GM12878 (cell line): ENCODE measurements around the gene RCL1. TPM values are rescaled to one million over a fixed set of nuclear protein-coding genes. Genes with fewer than 3 reads are reported as not detected.
A peak's percentile ranks its signal among the peaks of the same experiment; 100 is the strongest.

ENCODE experiments used
- ATAC-seq: fragments of 200-7000 bp; cut with Tn5 transposase; 3 replicates; pipeline ENCODE4 v1.9.1; 2020; ENCODE audit warnings: mild to moderate bottlenecking, moderate library complexity
- BruUV-seq: library from RNA; stranded (reverse); fragments of 400-500 nt; replicated peaks from 2 replicates; lab custom pipeline; 2021; lab: Mats Ljungman, UMichigan
- CTCF ChIA-PET: fragments of 300-600 bp; sonication (Branson Sonifier 250); formaldehyde crosslinking; extraction: SDS; loops from one replicate; lab custom pipeline; 2021; ENCODE audit warnings: inconsistent platforms; lab: Yijun Ruan, JAX
- POLR2A ChIA-PET: fragments of 350-600 bp; formaldehyde crosslinking; extraction: SDS; loops from one replicate; lab custom pipeline; 2021; ENCODE audit warnings: inconsistent platforms; lab: Charles Lee
- RAD21 ChIA-PET: fragments of 300-600 bp; sonication (Branson Sonifier 250); formaldehyde crosslinking; loops from one replicate; lab custom pipeline; 2023; ENCODE audit warnings: antibody characterized with exemption; ENCODE audit not compliant: unreplicated experiment; lab: Charles Lee
- SMC1A ChIA-PET: fragments of 300-600 bp; sonication (Branson Sonifier 250); formaldehyde crosslinking; loops from one replicate; lab custom pipeline; 2023; ENCODE audit not compliant: unreplicated experiment, uncharacterized antibody; lab: Charles Lee
- DNase-seq: peaks from one replicate; pipeline ENCODE4 v3.0.0-alpha.2; 2011; ENCODE audit warnings: low read depth, low spot score
- FAIRE-seq: peaks from 3 replicates; lab custom pipeline; 2011; peaks lifted over from hg19 to GRCh38; lab: Jason Lieb, UNC
- H2AFZ ChIP-seq: 2 replicates; pipeline ENCODE4 v1.6.0; 2011; ENCODE audit warnings: low read depth, low read length, control low read depth; ENCODE audit not compliant: control insufficient read depth
- H3K27ac ChIP-seq: 2 replicates; pipeline ENCODE4 v1.5.1; 2011; ENCODE audit warnings: control low read depth; ENCODE audit not compliant: control insufficient read depth, insufficient read depth
- H3K27me3 ChIP-seq, 2 experiments: replicated peaks in 1 of 2; 2 replicates each; pipeline versions ENCODE4 v1.6.0 to v1.6.1; 2011; ENCODE audit warnings: low read length in 1 of 2; ENCODE audit not compliant: control insufficient read depth in 2 of 2, insufficient read depth in 2 of 2
- H3K36me3 ChIP-seq, 2 experiments: 2 replicates each; pipeline ENCODE4 v1.5.1; 2011; ENCODE audit warnings: low read length in 1 of 2; ENCODE audit not compliant: control insufficient read depth in 2 of 2, insufficient read depth in 2 of 2
- H3K4me1 ChIP-seq: 2 replicates; pipeline ENCODE4 v1.6.1; 2011; ENCODE audit warnings: mild to moderate bottlenecking, low read length, moderate library complexity, mixed read lengths; ENCODE audit not compliant: control insufficient read depth, insufficient read depth
- H3K4me2 ChIP-seq: 2 replicates; pipeline ENCODE4 v1.6.0; 2011; ENCODE audit warnings: control low read depth; ENCODE audit not compliant: control insufficient read depth, insufficient read depth
- H3K4me3 ChIP-seq: fragments of 200-600 bp; sonication (generic); 2 replicates; pipeline ENCODE4 v1.5.1; 2016
- H3K79me2 ChIP-seq: 2 replicates; pipeline ENCODE4 v1.6.0; 2011; ENCODE audit warnings: low read length; ENCODE audit not compliant: control insufficient read depth, insufficient read depth
- H3K9ac ChIP-seq: 2 replicates; pipeline ENCODE4 v1.8.0; 2011; ENCODE audit warnings: low read length, control low read depth, mixed read lengths; ENCODE audit not compliant: control insufficient read depth, insufficient read depth
- H3K9me3 ChIP-seq: replicated peaks from 3 replicates; pipeline ENCODE4 v1.5.1; 2011; ENCODE audit warnings: mild to moderate bottlenecking, low read length; ENCODE audit not compliant: control insufficient read depth, insufficient read depth
- H4K20me1 ChIP-seq: 2 replicates; pipeline ENCODE4 v1.6.0; 2011; ENCODE audit not compliant: control insufficient read depth, insufficient read depth
- BCLAF1 ChIP-seq: fragments of 450-650 bp; IDR thresholded peaks from 2 replicates; pipeline ENCODE4 v1.6.1; 2017; ENCODE audit warnings: antibody characterized with exemption, mild to moderate bottlenecking, moderate library complexity
- BRCA1 ChIP-seq: IDR thresholded peaks from 2 replicates; pipeline ENCODE4 v1.6.1; 2011; ENCODE audit warnings: low read depth, low read length, improper control_type of control experiment
- CEBPZ ChIP-seq: fragments of 150-350 bp; IDR thresholded peaks from 2 replicates; pipeline ENCODE4 v1.6.1; 2016; ENCODE audit warnings: low read depth, low read length
- IRF4 ChIP-seq: IDR thresholded peaks from 2 replicates; pipeline ENCODE4 v1.6.1; 2011; ENCODE audit warnings: low read depth, low read length
- KDM1A ChIP-seq: fragments of 200-600 bp; sonication (generic); IDR thresholded peaks from 2 replicates; pipeline ENCODE4 v1.6.1; 2016; ENCODE audit warnings: borderline replicate concordance
- SPI1 ChIP-seq: IDR thresholded peaks from 2 replicates; pipeline ENCODE4 v1.6.1; 2011; ENCODE audit warnings: low read depth, mild to moderate bottlenecking, low read length, moderate library complexity, borderline replicate concordance; ENCODE audit not compliant: insufficient read depth
- SRF ChIP-seq, 2 experiments: IDR thresholded peaks; 2 replicates each; pipeline ENCODE4 v1.6.1; 2011; ENCODE audit warnings: low read depth in 2 of 2, low read length in 2 of 2, mild to moderate bottlenecking in 1 of 2, moderate library complexity in 1 of 2
- STAT3 ChIP-seq: IDR thresholded peaks from 2 replicates; pipeline ENCODE4 v1.6.1; 2011; ENCODE audit warnings: low read depth, low read length, improper control_type of control experiment
- ZBED1 ChIP-seq: IDR thresholded peaks from 2 replicates; pipeline ENCODE4 v1.6.1; 2016; ENCODE audit warnings: borderline replicate concordance
- ZZZ3 ChIP-seq: IDR thresholded peaks from 2 replicates; pipeline ENCODE4 v1.6.1; 2011; ENCODE audit warnings: low read depth; ENCODE audit not compliant: control insufficient read depth, insufficient read length
- WGBS: methylation state at CpG from one replicate; pipeline ENCODE4 v1.1.6; 2016; ENCODE audit warnings: low lambda C conversion rate; ENCODE audit not compliant: insufficient replicate concordance, insufficient coverage; ENCODE audit errors: missing lambda C conversion rate; 5-methylcytosine and 5-hydroxymethylcytosine counted together
- in situ Hi-C: fragments of 300-500 bp; cut with MboI; formaldehyde crosslinking; loops from 9 replicates; pipeline ENCODE4 v1.14.3; 2018; ENCODE audit warnings: mixed read lengths
- intact Hi-C: fragments of 100-400 bp; cut with micrococcal nuclease; formaldehyde crosslinking; loops from one replicate; pipeline ENCODE4 v1.14.2; 2022; ENCODE audit not compliant: unreplicated experiment
- polyA plus RNA-seq, 11 experiments: library from polyadenylated mRNA; depleted of rRNA in 4 of 11; unstranded in 6 of 11; stranded (reverse) in 5 of 11; fragments of >200 nt; fragmentation: Nextera tagmentation in 4 of 11; fragmentation: Illumina TruSeq in 1 of 11; extraction: Ambion mirVana in 4 of 11; extraction: Trizol in 1 of 11; gene quantifications; 1 replicate in 1 of 11; 2 replicates in 10 of 11; pipeline versions ENCODE4 v1.2.1 to v1.2.3, GENCODE V29; 2011 to 2016; ENCODE audit warnings: inconsistent platforms in 2 of 11, missing spikeins in 2 of 11, low read depth in 1 of 11
- total RNA-seq, 4 experiments: library from RNA; depleted of rRNA in 3 of 4; stranded (reverse); fragments of >200 nt in 3 of 4; fragmentation: Illumina TruSeq in 1 of 4; extraction: Trizol in 1 of 4; gene quantifications; 2 replicates each; pipeline versions ENCODE4 v1.2.1 to v1.2.3, GENCODE V29; 2013 to 2021

The RCL1 gene
- total and polyA plus RNA-seq, 10 of the 15 experiments (the other 5 are each of a cell fraction or from before 2014, with no cell fraction given) = 21.1 to 46.8 (median 30.5) TPM

- ChIA-PET POLR2A (no interaction called here), SMC1A (interaction anchor here (1.1 to 1.3 kb wide), 2 partner anchors 11 to 29 kb away, joined by 3 to 5 read pairs; no protein-coding TSS in a partner anchor)
- in situ Hi-C loops = no loop called here
- no peak for ATAC-seq
- no peaks in the 10 kb centered on the region for H3K4me1 ChIP-seq
- no peaks in the 10 kb centered on the region for H3K9me3 ChIP-seq
- H3K27ac ChIP-seq = no peak overlapping the region
- TF ChIP-seq IRF4 (no peak), BCLAF1 (no peak), ZBED1 (no peak)
- TF ChIP-seq, all 136 proteins: peak for 0
- Histone ChIP-seq H3K4me3 (no peak overlapping the region), H3K4me2 (no peak overlapping the region), H3K36me3 (peaks cover 13 to 26% of the 10 kb centered on the region in 2 experiments), H3K79me2 (no peaks in the 10 kb centered on the region), H3K27me3 (no peaks in the 10 kb centered on the region), H2AFZ (no peak overlapping the region), H4K20me1 (no peaks in the 10 kb centered on the region), H3K9ac (no peak overlapping the region)
- no peak for DNase-seq
- ChIA-PET RAD21 (no interaction called here), CTCF (no interaction called here)
- no peak for FAIRE-seq
- 97% methylated on average over 6 of the region's 6 CpGs for WGBS
- no TSS peak for BruUV-seq
- intact Hi-C loops = no loop called here
These were observed 66.3 kb downstream of the RCL1 start for GRCh38 chr9:4859035-4859434.

- no peak overlapping the region for H3K27ac ChIP-seq
- H3K27me3 ChIP-seq = no peaks in the 10 kb centered on the region
- 77% methylated on average over 2 of the region's 2 CpGs for WGBS
- ATAC-seq (no peak), FAIRE-seq (peak; percentile 35), DNase-seq (no peak)
- no peaks in the 10 kb centered on the region for H3K79me2 ChIP-seq
- intact Hi-C loops (no loop called here), in situ Hi-C loops (no loop called here)
- peaks cover 9 to 23% of the 10 kb centered on the region in 2 experiments for H3K36me3 ChIP-seq
- H3K9me3 ChIP-seq = no peaks in the 10 kb centered on the region
- RAD21 ChIA-PET = no interaction called here
- SMC1A ChIA-PET = interaction anchor here (1.0 kb wide), 2 partner anchors 22 to 122 kb away, joined by 3 read pairs; no protein-coding TSS in a partner anchor
- no peaks in the 10 kb centered on the region for H4K20me1 ChIP-seq
- no peak overlapping the region for H3K4me2 ChIP-seq
- H3K4me1 ChIP-seq = no peaks in the 10 kb centered on the region
- H3K9ac ChIP-seq = no peak overlapping the region
- POLR2A ChIA-PET = no interaction called here
- no peak overlapping the region for H2AFZ ChIP-seq
- no peak overlapping the region for H3K4me3 ChIP-seq
- CTCF ChIA-PET = interaction anchor here (1.0 kb wide), 2 partner anchors 8 to 64 kb away, joined by 3 to 4 read pairs; no protein-coding TSS in a partner anchor
- BruUV-seq = no TSS peak
- TF ChIP-seq ZZZ3 (no peak), SRF (IDR thresholded peaks at IDR 0.05; ENCODE audit: low read depth in 2 of 2, low read length in 2 of 2) (no peak), SPI1 (no peak), CEBPZ (no peak), KDM1A (no peak), BRCA1 (no peak), STAT3 (no peak)
These were observed 67.6 kb downstream of the RCL1 start for GRCh38 chr9:4860383-4860782.
